T1000 (cell line): ENCODE data around the gene MTHFD1L.
"Not testable (repeated sequence)": the region's sequence is repeated elsewhere in the genome, so short reads cannot be mapped to it uniquely, and the experiment has no call there.

Experiments
- DNase-seq: peaks from one replicate; lab custom pipeline; 2025; ENCODE audit warnings: mixed read lengths; lab: John Stamatoyannopoulos, UW

Gene MTHFD1L

DNA sequence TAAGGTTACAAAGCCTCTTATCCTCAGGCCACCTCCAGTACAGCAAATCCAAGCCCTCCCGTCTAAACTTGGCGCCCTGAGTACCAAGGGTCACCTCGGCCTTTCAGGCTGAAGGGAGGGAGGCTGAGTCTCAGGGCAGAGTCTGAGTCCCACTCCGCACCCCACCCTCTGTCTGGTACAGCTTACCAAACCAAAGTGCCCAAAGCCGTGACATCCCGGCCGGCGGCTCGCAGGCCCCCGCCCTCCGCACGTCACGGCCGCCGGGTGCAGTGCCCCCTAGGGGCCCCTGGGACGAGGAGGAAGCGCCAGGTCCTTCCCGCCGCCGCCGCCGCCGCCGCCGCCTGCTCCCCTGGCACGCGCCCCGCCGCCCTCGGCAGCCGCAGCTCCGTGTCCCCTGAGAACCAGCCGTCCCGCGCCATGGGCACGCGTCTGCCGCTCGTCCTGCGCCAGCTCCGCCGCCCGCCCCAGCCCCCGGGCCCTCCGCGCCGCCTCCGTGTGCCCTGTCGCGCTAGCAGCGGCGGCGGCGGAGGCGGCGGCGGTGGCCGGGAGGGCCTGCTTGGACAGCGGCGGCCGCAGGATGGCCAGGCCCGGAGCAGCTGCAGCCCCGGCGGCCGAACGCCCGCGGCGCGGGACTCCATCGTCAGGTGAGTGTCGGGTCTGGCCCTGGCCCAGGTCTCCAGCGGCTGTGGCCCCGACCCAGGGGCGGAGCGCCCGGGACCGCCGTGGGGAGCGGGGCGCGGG, at the start of gene MTHFD1L:
TSS of gene MTHFD1L (plus strand) at position 297 of the 741 bp plus-strand sequence. CDS start at position 418, 121 bp downstream.
- peak; percentile 56 for DNase-seq

DNA sequence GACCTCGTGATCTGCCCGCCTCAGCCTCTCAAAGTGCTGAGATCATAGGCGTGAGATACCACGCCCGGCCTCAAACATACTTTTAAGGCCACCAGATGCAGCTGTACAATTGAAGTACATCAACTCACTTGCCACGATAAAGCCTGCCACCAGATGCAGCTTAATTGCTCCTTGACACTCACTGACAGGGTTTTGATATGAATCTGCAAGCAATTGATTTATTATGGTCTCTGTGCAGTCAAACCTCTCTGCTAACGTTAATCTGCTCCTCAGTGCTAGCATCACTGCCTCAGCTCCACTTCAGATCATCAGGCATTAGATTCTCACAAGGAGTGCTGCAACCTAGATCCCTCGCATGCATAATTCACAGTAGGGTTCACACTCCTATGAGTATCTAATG, 48.9 kb upstream of the MTHFD1L start:
- DNase-seq: not testable (repeated sequence)

DNA sequence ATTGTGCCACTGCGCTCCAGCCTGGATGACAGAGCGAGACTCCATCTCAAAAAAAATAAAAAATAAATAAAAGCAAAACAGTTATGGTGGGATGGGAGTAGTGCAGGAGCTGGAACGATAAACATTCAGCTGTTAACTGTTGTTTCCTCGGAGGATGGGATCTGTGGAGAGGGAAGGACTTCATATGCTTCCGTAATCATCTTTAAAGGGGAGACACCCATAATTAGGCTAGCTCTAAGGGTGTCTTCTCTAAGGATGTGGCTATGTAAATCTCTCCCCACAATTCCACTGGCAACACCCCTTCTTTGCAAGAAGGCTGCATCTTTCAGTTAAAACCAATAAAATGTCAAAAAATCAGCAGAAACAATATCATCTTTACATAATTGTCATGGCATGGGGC, 42.6 kb upstream of the MTHFD1L start:
- DNase-seq: no peak

DNA sequence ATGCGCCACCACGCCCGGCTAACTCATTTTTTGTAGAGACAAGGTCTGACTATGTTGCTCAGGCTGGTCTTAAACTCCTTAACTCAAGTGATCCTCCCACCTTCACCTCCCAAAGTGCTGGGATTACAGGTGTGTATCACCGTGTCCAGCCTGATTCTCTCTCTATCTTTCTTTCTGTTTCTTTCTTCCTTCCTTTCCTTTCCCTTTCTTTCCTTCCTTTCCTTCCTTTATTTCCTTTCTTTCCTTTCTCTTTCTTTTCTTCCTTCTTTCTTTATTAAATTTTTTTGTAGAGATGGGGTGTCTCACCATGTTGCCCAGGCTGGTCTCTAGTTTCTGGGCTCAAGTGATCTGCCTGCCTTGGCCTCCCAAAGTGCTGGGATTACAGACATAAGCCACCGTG, 38.7 kb upstream of the MTHFD1L start:
- DNase-seq: no peak

DNA sequence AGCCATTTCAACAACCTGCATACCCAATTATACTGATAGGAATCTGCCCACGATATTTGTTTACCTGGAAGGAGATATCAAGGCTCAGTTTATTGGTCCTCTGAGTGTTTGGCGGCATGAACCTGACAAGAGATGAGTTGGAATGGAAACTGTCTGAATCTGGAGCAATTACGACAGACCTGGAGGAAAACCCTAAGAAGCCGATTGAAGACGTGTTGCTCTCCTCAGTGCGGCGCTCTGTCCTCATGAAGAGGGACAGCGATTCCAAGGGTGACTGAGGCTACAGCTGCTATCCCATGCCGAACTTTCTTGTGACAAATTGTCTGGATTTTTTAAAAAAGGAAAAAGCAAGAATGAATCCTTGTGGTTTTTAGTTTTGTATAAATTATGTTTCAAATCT, 37.4 kb upstream of the MTHFD1L start:
- DNase-seq: not testable (repeated sequence)

DNA sequence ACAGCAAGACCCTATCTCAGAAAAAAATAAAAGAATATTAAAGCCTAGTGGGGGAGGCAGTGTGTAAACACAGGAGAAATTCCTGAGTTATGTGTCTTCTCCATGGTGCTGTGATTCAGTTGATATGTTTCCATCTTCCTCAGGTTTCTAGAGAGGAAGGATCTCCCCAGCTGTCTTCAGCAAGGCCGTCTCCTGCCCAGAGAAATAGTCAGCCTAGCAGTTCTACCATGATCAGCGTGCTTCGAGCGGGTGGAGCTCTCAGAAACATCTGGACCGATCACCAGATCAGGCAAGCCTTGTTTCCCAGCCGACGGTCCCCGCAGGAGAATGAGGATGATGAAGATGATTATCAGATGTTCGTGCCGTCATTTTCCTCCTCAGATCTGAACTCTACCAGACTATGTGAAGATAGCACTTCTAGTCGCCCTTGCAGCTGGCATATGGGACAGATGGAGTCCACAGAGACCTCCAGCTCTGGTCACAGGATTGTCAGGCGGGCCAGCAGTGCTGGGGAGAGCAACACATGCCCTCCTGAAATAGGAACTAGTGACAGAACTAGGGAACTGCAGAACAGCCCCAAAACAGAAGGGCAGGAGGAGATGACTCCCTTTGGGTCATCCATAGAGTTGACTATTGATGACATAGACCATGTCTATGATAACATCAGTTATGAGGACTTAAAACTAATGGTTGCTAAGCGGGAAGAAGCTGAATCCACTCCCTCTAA, 34.9 kb upstream of the MTHFD1L start:
- no peak for DNase-seq

DNA sequence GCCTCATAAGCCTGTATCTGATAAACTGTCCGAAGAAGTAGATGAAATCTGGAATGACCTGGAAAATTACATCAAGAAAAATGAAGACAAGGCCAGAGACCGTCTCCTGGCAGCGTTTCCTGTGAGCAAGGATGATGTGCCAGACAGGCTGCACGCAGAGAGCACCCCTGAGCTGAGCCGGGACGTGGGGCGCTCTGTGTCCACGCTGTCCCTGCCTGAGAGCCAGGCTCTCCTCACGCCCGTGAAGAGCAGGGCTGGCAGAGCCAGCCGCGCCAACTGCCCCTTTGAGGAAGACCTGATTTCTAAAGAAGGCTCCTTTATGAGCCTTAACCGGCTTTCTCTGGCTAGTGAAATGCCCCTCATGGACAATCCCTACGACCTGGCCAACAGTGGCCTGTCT, 33.9 kb upstream of the MTHFD1L start:
- no peak for DNase-seq

DNA sequence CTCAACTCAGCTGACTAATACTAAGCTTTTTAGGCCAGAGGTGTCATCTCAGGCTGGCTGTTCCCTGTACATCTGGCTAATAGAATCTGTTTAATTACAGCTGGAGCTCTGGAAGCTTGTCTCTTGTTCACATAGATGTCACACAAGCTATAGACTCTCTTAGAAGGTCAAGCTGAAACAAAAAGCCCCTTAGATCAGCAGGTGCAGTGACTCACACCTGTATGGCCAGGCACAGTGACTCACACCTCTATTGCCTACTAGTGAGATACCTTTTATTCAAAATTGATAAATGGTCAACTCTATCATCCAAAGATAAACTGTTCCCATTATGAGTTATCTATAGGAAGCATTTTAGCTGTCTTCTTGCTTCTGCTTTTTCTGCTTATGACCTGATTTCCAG, 29.9 kb upstream of the MTHFD1L start:
- DNase-seq: no peak

DNA sequence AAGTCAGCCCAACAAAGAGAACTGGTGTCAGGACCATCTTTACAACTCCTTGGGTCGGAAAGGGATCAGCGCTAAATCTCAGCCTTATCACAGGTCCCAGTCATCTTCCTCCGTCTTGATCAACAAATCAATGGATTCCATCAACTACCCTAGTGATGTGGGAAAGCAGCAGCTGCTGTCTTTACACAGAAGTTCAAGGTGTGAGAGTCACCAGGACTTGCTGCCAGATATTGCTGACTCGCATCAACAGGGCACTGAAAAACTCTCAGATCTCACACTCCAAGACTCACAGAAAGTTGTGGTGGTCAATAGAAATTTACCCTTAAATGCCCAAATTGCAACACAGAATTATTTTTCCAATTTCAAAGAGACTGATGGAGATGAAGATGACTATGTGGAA, 25.3 kb upstream of the MTHFD1L start:
- no peak for DNase-seq

DNA sequence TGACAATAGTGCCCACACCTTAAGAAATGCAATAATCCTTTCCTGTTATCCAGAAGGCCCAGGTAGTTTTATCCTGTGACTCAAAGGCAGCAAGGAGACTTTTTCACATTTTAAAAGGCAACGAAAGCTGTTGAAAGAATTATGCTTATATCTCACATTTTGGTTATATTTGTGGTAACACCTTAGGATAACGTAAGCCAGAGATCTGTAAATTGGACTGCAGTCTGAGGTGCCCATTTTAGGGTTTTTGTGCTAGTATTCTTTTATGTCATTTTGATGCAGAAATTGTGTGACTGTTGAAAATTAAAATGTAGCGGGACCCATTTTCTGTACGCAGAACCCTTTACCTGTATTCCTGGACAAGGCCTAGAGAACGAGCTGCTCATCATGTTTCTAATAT, 24.3 kb upstream of the MTHFD1L start:
- DNase-seq: no peak

DNA sequence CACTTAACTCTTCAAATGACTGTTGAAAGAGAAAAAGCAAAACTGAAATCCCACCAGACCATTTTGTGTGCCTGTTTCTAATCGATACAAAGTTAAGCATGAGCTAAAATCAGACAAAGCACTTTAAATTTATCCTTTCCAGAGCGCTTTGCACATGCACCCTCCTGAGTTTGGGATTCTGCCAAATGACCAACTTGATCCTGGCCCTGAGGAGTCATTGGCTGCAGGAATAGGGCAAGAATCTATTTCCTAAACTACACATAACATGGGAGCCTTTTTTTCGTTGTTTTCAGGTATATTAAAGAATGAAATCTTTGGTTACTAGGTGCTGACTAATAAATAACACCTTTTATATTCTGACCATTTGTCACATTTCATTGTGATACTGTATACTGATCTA, 23.8 kb upstream of the MTHFD1L start:
- DNase-seq: no peak

DNA sequence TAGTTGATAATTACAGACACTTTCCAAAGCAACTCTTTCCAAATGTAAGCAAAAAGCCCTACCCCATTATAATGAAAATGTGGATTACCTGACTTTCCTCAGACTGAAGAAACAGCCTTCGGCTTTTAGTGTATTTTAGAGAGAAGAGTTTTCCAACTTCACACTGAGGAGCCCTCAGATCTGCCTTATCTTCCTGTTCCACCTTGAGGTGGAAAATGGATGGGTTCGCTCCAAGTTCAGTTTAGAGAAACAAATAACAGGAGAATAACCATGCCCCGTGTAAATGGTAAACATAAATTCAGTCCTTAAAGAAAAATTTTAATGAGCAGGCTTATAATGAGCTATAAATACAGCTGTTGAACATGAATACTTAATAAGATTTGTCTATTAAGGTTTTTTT, 21.1 kb upstream of the MTHFD1L start:
- DNase-seq: no peak

DNA sequence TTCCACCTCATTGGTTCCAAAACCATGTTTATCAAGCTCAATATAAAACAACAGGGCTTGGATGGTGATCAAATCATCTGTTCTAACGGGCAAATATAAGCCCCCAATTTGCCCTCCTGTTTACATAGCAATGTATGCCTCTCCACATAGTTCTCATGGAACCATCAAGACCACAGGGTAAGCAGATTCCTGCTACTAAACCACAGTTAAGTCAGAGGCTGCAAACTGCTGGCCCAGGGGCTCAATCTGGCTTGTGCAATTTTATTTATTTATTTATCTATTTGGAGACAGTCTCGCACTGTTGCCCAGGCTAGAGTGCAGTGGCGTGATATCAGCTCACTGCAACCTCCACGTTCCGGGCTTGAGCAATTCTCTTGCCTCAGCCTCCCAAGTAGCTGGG, 18.9 kb upstream of the MTHFD1L start:
- DNase-seq: no peak

DNA sequence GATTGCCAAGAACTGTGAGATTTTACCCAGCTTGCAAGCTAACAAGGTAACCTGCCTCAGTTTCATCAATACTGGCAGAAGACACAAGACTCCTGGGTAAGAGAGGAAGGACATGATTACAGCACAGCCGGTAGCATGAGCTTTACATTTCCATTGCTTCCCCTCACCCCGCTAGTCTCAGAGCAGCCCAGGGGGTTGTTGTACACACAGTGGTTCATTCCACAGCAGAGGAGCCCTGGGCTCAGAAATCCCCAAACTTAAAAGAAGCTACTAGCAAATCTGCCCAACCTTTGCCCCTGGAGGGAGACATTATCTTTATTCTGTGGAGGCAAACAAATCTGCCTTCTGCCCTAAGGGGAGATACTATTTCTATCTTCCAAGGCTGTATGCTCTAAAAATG, 17.1 kb upstream of the MTHFD1L start:
- no peak for DNase-seq

DNA sequence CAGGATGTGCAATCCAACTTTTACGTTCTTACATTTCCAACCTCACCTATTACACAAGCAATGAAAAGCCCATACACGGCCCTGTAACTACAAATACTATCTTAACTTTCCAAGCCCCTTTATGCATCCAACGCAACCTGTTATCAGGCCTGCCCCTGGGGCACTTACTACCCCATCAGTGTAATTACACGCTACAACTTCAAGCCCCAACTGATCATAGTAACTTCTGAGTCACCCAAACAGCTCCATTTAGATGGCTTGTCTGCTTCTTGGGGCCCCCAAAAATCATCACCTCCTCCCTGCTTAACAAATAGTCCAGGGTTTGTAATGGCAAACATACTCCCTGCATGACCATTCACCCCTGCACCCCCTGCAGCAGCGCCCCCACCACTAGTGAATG, 11.1 kb upstream of the MTHFD1L start:
- not testable (repeated sequence) for DNase-seq

DNA sequence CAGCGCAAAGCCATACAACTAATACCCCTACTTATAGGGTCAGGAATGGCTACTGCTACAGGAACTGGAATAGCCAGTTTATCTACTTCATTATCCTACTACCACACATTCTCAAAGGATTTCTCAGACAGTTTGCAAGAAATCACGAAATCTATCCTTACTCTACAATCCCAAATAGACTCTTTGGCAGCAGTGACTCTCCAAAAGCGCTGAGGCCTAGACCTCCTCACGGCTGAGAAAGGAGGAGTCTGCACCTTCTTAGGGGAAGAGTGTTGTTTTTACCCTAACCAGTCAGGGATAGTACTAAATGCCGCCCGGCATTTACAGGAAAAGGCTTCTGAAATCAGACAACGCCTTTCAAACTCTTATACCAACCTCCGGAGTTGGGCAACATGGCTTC, 10.3 kb upstream of the MTHFD1L start:
- DNase-seq: not testable (repeated sequence)

DNA sequence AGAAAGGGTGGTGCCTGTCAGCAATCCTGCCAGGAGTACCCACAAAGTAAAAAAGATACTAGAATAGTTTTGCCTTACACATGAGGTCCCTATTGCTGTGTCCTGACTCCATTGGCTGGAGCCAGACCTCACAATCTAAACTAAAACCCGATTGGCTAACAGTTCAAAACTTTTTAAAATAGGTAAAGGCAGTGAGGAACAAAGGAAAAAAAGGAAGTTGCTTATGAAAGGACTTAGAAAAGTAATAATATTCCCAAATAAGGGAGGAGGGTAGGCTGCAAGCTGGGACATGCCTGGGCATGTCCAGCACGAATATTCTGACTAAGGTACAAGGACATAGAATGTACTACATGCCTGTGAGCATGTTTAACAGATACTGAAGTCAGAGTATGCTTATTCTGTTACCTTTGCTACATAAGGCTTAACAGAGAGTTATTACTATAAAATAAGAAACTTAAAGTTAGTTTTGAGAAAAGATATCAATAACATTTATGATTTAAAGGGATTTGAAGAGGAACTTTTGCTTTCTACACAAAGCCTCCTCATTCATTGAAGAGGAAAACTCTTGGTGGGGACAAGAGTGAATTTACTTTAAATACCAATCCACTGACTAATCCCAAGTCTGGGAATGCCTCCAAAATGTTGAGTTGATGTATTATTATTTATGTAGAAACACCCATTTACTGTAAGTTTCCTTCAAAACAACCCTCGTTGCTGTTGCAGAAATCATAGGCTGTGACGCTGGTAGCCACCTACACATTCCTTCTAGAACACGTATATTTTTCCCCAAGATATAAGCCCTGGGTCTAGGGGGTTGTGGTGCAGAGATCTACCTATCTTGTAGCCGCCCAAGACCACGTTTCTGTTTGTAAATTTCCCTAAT, 8.2 kb upstream of the MTHFD1L start:
- DNase-seq: peak; percentile 39

DNA sequence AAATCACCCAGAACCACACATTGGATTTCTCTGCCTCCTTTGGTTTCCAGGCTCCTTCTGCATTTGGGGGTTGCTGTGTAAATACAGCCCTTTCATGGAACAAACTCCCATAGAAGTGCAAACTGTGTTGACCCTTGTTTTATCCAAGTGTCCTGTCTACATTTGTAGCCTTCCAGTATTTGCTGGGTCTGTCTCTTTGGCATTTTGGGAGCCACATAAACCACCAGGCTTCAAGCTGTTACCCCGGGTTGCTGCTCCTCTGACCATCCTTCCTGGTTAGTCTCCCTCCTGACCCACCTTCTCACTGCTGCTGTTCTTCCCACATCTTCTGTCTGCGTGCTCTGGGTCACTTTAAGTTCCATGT, 7.6 kb upstream of the MTHFD1L start:
- no peak for DNase-seq

DNA sequence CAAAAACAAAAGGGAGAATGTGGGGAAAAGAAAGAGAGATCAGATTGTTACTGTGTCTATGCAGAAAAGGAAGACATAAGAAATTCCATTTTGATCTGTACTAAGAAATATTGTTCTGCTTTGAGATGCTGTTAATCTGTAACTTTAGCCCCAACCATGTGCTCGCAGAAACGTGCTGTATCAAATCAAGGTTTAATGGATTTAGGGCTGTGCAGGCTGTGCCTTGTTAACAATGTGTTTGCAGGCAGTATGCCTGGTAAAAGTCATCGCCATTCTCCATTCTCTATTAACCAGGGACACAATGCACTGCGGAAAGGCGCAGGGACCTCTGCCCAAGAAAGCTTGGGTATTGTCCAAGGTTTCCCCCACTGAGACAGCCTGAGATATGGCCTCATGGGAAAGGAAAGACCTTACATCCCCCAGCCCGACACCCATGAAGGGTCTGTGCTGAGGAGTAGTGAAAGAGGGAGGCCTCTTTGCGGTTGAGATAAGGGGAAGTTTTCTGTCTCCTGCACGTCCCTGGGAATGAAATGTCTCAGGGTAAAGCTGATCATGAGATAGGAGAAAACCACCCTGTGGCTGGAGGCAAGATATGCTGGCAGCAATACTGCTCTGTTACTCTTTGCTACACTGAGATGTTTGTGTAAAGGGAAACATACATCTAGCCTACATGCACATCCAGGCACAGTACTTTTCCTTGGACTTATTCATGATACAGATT, 3.9 kb upstream of the MTHFD1L start:
- DNase-seq: not testable (repeated sequence)

DNA sequence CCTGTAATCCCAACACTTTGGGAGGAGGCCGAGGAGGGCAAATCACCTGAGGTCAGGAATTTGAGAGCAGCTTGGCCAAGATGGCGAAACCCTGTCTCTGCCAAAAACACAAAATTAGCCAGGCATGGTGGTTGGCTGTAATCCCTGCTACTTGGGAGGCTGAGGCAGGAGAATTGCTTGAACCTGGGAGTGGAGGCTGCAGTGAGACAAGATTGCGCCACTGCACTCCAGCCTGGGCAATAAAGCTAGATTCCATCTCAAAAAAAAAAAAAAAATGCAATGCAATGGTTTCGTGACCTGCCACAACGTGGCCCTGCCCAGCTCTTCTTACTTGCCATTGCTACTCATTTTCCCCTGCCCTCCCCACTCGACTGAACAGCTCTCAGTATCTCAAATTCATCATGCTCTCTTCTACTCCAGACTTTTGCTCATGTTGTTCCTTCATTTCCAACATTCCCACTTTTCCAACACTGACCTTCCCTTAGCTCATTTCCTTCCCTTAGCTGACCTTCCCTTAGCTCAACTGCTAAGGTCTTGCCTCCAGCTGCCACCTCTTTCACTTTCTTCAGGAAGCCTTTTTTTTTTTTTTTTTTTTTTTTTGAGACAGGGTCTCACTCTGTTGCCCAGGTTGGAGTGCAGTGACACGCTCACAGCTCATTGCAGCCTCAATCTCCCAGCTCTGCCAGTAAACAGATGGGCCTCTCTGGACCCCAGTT, 2.1 kb upstream of the MTHFD1L start:
- DNase-seq: no peak

DNA sequence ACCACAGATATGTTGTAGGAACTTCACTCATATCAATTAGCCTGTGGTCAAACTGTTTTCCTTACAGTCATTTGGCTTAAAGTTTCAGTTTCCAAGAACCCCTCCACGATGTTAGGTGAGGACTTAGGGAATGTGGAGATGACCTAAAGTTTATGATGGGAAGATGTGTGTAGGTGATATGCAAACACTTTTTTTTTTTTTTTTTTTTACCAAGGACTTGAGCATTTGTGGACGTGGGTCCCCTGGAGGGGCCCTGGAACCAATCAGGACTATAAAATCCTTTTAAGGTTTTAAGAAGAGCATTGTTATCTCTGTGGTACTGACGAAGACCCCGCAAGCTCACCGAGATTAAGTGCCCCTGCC, 478 bp upstream of the MTHFD1L start:
- DNase-seq: no peak
